Kidney (tissue), 14 donors: ENCODE measurements around the gene PRKG2. TPM values are rescaled to one million over a fixed set of nuclear protein-coding genes. Genes with fewer than 3 reads are reported as not detected.

Experiments
- DNase-seq, 5 donors: peaks; one replicate each; pipeline ENCODE4 v3.0.0-alpha.2; 2013 to 2020
- FAIRE-seq: peaks from 2 replicates; lab custom pipeline; 2012; peaks lifted over from hg19 to GRCh38; lab: Jason Lieb, UNC
- H3K27ac ChIP-seq, 2 donors: one replicate each; pipeline ENCODE4 v1.7.0; 2013; ENCODE audit warnings: low read depth in 2 of 2, low read length in 2 of 2, inconsistent platforms in 1 of 2
- H3K27me3 ChIP-seq: one replicate; pipeline ENCODE4 v1.7.1; 2013; ENCODE audit warnings: low read length, inconsistent platforms; ENCODE audit not compliant: control insufficient read depth, insufficient read depth
- H3K36me3 ChIP-seq, 3 donors: one replicate each; pipeline versions ENCODE4 v1.7.0 to v1.7.1; 2013; ENCODE audit warnings: low read length in 3 of 3, control low read depth in 1 of 3, inconsistent platforms in 1 of 3; ENCODE audit not compliant: insufficient read depth in 3 of 3, control insufficient read depth in 2 of 3
- H3K4me1 ChIP-seq, 3 donors: one replicate each; pipeline versions ENCODE4 v1.7.0 to v1.7.1; 2013; ENCODE audit warnings: low read length in 3 of 3, inconsistent platforms in 1 of 3, low read depth in 1 of 3; ENCODE audit not compliant: control insufficient read depth in 2 of 3, insufficient read depth in 2 of 3
- H3K4me3 ChIP-seq, 3 donors: one replicate each; pipeline versions ENCODE4 v1.7.0 to v1.8.1; 2013; ENCODE audit warnings: low read length in 3 of 3, control low read depth in 1 of 3, inconsistent platforms in 1 of 3
- H3K9ac ChIP-seq, 3 donors: one replicate each; pipeline versions ENCODE4 v1.7.0 to v1.7.1; 2013; ENCODE audit warnings: low read length in 3 of 3, control low read depth in 1 of 3, inconsistent platforms in 1 of 3
- H3K9me3 ChIP-seq, 3 donors: one replicate each; pipeline versions ENCODE4 v1.7.0 to v1.7.1; 2013; ENCODE audit warnings: low read length in 3 of 3, control low read depth in 1 of 3, inconsistent platforms in 1 of 3; ENCODE audit not compliant: control insufficient read depth in 2 of 3, insufficient read depth in 1 of 3
- CTCF ChIP-seq: IDR thresholded peaks from 3 replicates; pipeline ENCODE4 v1.5.1; 2012; ENCODE audit warnings: mild to moderate bottlenecking, moderate library complexity, borderline replicate concordance; ENCODE audit not compliant: insufficient read depth; ENCODE audit errors: extremely low read depth
- intact Hi-C: fragments of 100-400 bp; cut with DNase I; formaldehyde crosslinking; loops from one replicate; pipeline ENCODE4 v1.11.1; 2022
- polyA plus RNA-seq: library from polyadenylated mRNA; stranded (reverse); fragments of 350-450 nt; fragmentation: Illumina TruSeq; extraction: RNeasy Lipid Tissue Mini Kit (QIAGEN cat#74804); gene quantifications from one replicate; pipeline ENCODE4 v1.2.3, GENCODE V29; 2014; ENCODE audit warnings: low read depth, low replicate concordance; ENCODE audit not compliant: insufficient read depth
- total RNA-seq: library from RNA; stranded (reverse); fragmentation: NEBNext Ultra II Directional; extraction: Animal tissue kit (Norgen Biotek cat#: 25700); gene quantifications from one replicate; pipeline ENCODE4 v1.2.1, GENCODE V29; 2021
- donor health status: control.
- donor health status: control.
- donor health status: control.
- donor health status: control.
- donor health status: control.
- donor health status: DM: yes; HTN: yes; CAD: no.
- donor health status: Normal renal cell carcinoma (clear cell type).

The PRKG2 gene
- total and polyA plus RNA-seq, 2 donors from 2014 or later, result 0.54 to 1.4 TPM

GRCh38 chr4:81130569-81130968 is 84.5 kb downstream of the PRKG2 start:
- Histone ChIP-seq H3K27ac (no peak overlapping the region), H3K4me1 (no peaks in the 10 kb centered on the region), H3K9me3 (no peaks in the 10 kb centered on the region), H3K27me3 (no peaks in the 10 kb centered on the region), H3K36me3 (no peaks in the 10 kb centered on the region), H3K4me3 (no peak overlapping the region), H3K9ac (no peak overlapping the region)
- TF ChIP-seq CTCF, result no peak
- no peak for DNase-seq
- no peak for FAIRE-seq
- intact Hi-C loops, result no loop called here

GRCh38 chr4:81120055-81120454 is 95.0 kb downstream of the PRKG2 start:
- Histone ChIP-seq H3K36me3 (no peaks in the 10 kb centered on the region), H3K9me3 (no peaks in the 10 kb centered on the region), H3K27ac (no peak overlapping the region), H3K27me3 (no peaks in the 10 kb centered on the region), H3K9ac (no peak overlapping the region), H3K4me3 (no peak overlapping the region), H3K4me1 (no peaks in the 10 kb centered on the region)
- FAIRE-seq (no peak), DNase-seq (no peak)
- intact Hi-C loops, result no loop called here
- TF ChIP-seq CTCF, result no peak

GRCh38 chr4:81118086-81118485 is 96.9 kb downstream of the PRKG2 start:
- Histone ChIP-seq H3K4me3 (no peak overlapping the region), H3K27ac (no peak overlapping the region), H3K9me3 (no peaks in the 10 kb centered on the region), H3K36me3 (no peaks in the 10 kb centered on the region), H3K27me3 (no peaks in the 10 kb centered on the region), H3K4me1 (no peaks in the 10 kb centered on the region), H3K9ac (no peak overlapping the region)
- FAIRE-seq (no peak), DNase-seq (no peak)
- no peak for TF ChIP-seq CTCF
- intact Hi-C loops, result no loop called here

GRCh38 chr4:81116566-81116965 is 98.5 kb downstream of the PRKG2 start:
- H3K27me3 ChIP-seq, result no peaks in the 10 kb centered on the region
- FAIRE-seq, result no peak
- no peak for DNase-seq

More at GRCh38 chr4:81116566-81116965, 98.5 kb downstream of the PRKG2 start:
- no peaks in the 10 kb centered on the region for H3K36me3 ChIP-seq
- no peak overlapping the region for H3K9ac ChIP-seq
- intact Hi-C loops, result no loop called here
- no peak overlapping the region for H3K27ac ChIP-seq
- no peak overlapping the region for H3K4me3 ChIP-seq
- no peak for TF ChIP-seq CTCF
- H3K4me1 ChIP-seq, result no peaks in the 10 kb centered on the region
- H3K9me3 ChIP-seq, result no peaks in the 10 kb centered on the region
